HCT116 (cell line): Measurements from ENCODE around the gene SLC11A1. TPM values are rescaled to one million over a fixed set of nuclear protein-coding genes. Genes with fewer than 3 reads are reported as not detected.

Experiments used
- ATAC-seq: fragments of 200-7000 bp; cut with Tn5 transposase; 2 replicates; pipeline ENCODE4 v1.9.1; 2020; ENCODE audit warnings: mild to moderate bottlenecking, moderate library complexity
- BruUV-seq: library from RNA; stranded (reverse); fragments of 400-500 nt; replicated peaks from 2 replicates; lab custom pipeline; 2021; lab: Mats Ljungman, UMichigan
- CTCF ChIA-PET: fragments of 300-600 bp; sonication (Branson Sonifier 250); formaldehyde crosslinking; loops from one replicate; lab custom pipeline; 2021; ENCODE audit warnings: antibody characterized with exemption; lab: Charles Lee
- POLR2A ChIA-PET: fragments of 300-600, 350-600 bp; sonication (Branson Sonifier 250); formaldehyde crosslinking; loops from one replicate; lab custom pipeline; 2021; ENCODE audit warnings: antibody characterized with exemption; lab: Charles Lee
- RAD21 ChIA-PET, 2 experiments: fragments of 300-600 bp; sonication (Branson Sonifier 250); formaldehyde crosslinking; loops; one replicate each; lab custom pipeline; 2023; ENCODE audit warnings: low total read pairs in 2 of 2; ENCODE audit not compliant: uncharacterized antibody in 2 of 2, unreplicated experiment in 2 of 2, low non-redundant PET in 1 of 2; lab: Charles Lee
- DNase-seq: peaks from one replicate; pipeline ENCODE4 v3.0.0-alpha.2; 2010; ENCODE audit warnings: low read depth, low spot score
- H2AFZ ChIP-seq: fragments of 200-600 bp; shearing (Covaris generic), sonication (generic); 2 replicates; pipeline ENCODE4 v1.6.1; 2017; ENCODE audit warnings: low read depth, mixed run types, mixed read lengths, antibody characterized with exemption, low read length; ENCODE audit not compliant: poor library complexity, severe bottlenecking
- H3K27ac ChIP-seq: 2 replicates; pipeline ENCODE4 v1.5.1; 2012; ENCODE audit warnings: low read depth, low read length
- H3K27me3 ChIP-seq: fragments of 200-600 bp; sonication (generic); 2 replicates; pipeline ENCODE4 v1.6.1; 2016; ENCODE audit warnings: mixed run types, low read length, mixed read lengths; ENCODE audit not compliant: insufficient read depth
- H3K36me3 ChIP-seq, 2 experiments: fragments of 200-500 bp in 1 of 2; fragments of 200-600 bp in 1 of 2; sonication (Bioruptor generic) in 1 of 2; sonication (generic) in 1 of 2; 2 replicates each; pipeline versions ENCODE4 v1.5.1 to v1.6.1; 2014 to 2016; ENCODE audit warnings: low read length in 2 of 2, inconsistent platforms in 1 of 2, mixed read lengths in 1 of 2, mixed run types in 1 of 2; ENCODE audit not compliant: insufficient read depth in 2 of 2, control insufficient read depth in 1 of 2
- H3K4me1 ChIP-seq, 2 experiments: fragments of 200-600 bp in 1 of 2; sonication (generic) in 1 of 2; 2 replicates each; pipeline versions ENCODE4 v1.5.1 to v1.6.1; 2012 to 2017; ENCODE audit warnings: low read length in 2 of 2, inconsistent platforms in 1 of 2, mild to moderate bottlenecking in 1 of 2, mixed read lengths in 1 of 2, mixed run types in 1 of 2, moderate library complexity in 1 of 2; ENCODE audit not compliant: insufficient read depth in 2 of 2, control insufficient read depth in 1 of 2
- H3K4me2 ChIP-seq: fragments of 200-600 bp; sonication (generic); 2 replicates; pipeline ENCODE4 v1.6.1; 2017; ENCODE audit warnings: mixed run types, low read length, mixed read lengths
- H3K4me3 ChIP-seq, 2 experiments: fragments of 200-600 bp in 1 of 2; sonication (generic) in 1 of 2; replicated peaks in 1 of 2; 2 replicates each; pipeline ENCODE4 v1.5.1; 2011 to 2016; ENCODE audit warnings: low read length in 2 of 2, control low read depth in 1 of 2, low read depth in 1 of 2, mild to moderate bottlenecking in 1 of 2, mixed read lengths in 1 of 2, mixed run types in 1 of 2
- H3K79me2 ChIP-seq: fragments of 200-600 bp; sonication (generic); 2 replicates; pipeline ENCODE4 v1.6.1; 2017; ENCODE audit warnings: mild to moderate bottlenecking, mixed run types, low read length, moderate library complexity, mixed read lengths; ENCODE audit not compliant: insufficient read depth
- H3K9ac ChIP-seq: fragments of 200-600 bp; sonication (generic); 2 replicates; pipeline ENCODE4 v1.6.1; 2016; ENCODE audit warnings: low read length, mixed read lengths
- H3K9me2 ChIP-seq: fragments of 200-600 bp; sonication (generic), shearing (Covaris generic); 2 replicates; pipeline ENCODE4 v1.6.1; 2017; ENCODE audit warnings: mixed run types, mild to moderate bottlenecking, moderate library complexity; ENCODE audit not compliant: insufficient read depth
- H3K9me3 ChIP-seq, 2 experiments: fragments of 200-500 bp in 1 of 2; fragments of 200-600 bp in 1 of 2; sonication (Bioruptor generic) in 1 of 2; sonication (generic) in 1 of 2; 2 replicates each; pipeline ENCODE4 v1.6.1; 2014 to 2017; ENCODE audit warnings: low read length in 2 of 2, mixed read lengths in 2 of 2, inconsistent platforms in 1 of 2, low read depth in 1 of 2, mild to moderate bottlenecking in 1 of 2, mixed run types in 1 of 2, moderate library complexity in 1 of 2; ENCODE audit not compliant: control insufficient read depth in 1 of 2, insufficient read depth in 1 of 2
- H4K20me1 ChIP-seq: fragments of 200-600 bp; sonication (generic), shearing (Covaris generic); 2 replicates; pipeline ENCODE4 v1.6.1; 2017; ENCODE audit warnings: mixed run types, mild to moderate bottlenecking, moderate library complexity; ENCODE audit not compliant: insufficient read depth
- ATF3 ChIP-seq: IDR thresholded peaks from 2 replicates; pipeline ENCODE4 v1.6.1; 2012
- POLR2A ChIP-seq: IDR thresholded peaks from 2 replicates; pipeline ENCODE4 v1.7.0; 2011; ENCODE audit warnings: borderline replicate concordance; ENCODE audit not compliant: insufficient read depth, insufficient read length; ENCODE audit errors: extremely low read depth
- POLR2AphosphoS5 ChIP-seq: IDR thresholded peaks from 2 replicates; pipeline ENCODE4 v1.6.1; 2011; ENCODE audit warnings: mild to moderate bottlenecking, low read depth, low read length, moderate library complexity
- RAD21 ChIP-seq: IDR thresholded peaks from 2 replicates; pipeline ENCODE4 v1.6.1; 2012; ENCODE audit warnings: low read depth, mild to moderate bottlenecking
- SIN3A ChIP-seq: IDR thresholded peaks from 2 replicates; pipeline ENCODE4 v1.6.1; 2012; ENCODE audit warnings: low read depth
- TCF7L2 ChIP-seq: IDR thresholded peaks from 2 replicates; pipeline ENCODE4 v1.7.0; 2011; ENCODE audit warnings: borderline replicate concordance, inconsistent platforms; ENCODE audit not compliant: insufficient read depth, insufficient read length; ENCODE audit errors: extremely low read depth
- ZFX ChIP-seq: fragments of 450-650 bp; IDR thresholded peaks from 2 replicates; pipeline ENCODE4 v1.6.1; 2017
- intact Hi-C: fragments of 100-400 bp; cut with micrococcal nuclease; formaldehyde crosslinking; loops from 2 replicates; pipeline ENCODE4 v1.10.0; 2022
- total RNA-seq: library from RNA; stranded (reverse); gene quantifications from one replicate; pipeline ENCODE4 v1.2.1, GENCODE V29; 2021; ENCODE audit not compliant: unreplicated experiment

The SLC11A1 gene
- total RNA-seq, 1 experiment from 2014 or later = 0.42 TPM

- intact Hi-C loops = loop anchor here (2.0 kb wide), 2 partner anchors 105 to 171 kb away; partner anchors contain the start of genes CNOT9, TMBIM1 and USP37
- peak; percentile 58 for DNase-seq
Measured at GRCh38 chr2:218397820-218398436, 15.9 kb downstream of the SLC11A1 start.

DNA sequence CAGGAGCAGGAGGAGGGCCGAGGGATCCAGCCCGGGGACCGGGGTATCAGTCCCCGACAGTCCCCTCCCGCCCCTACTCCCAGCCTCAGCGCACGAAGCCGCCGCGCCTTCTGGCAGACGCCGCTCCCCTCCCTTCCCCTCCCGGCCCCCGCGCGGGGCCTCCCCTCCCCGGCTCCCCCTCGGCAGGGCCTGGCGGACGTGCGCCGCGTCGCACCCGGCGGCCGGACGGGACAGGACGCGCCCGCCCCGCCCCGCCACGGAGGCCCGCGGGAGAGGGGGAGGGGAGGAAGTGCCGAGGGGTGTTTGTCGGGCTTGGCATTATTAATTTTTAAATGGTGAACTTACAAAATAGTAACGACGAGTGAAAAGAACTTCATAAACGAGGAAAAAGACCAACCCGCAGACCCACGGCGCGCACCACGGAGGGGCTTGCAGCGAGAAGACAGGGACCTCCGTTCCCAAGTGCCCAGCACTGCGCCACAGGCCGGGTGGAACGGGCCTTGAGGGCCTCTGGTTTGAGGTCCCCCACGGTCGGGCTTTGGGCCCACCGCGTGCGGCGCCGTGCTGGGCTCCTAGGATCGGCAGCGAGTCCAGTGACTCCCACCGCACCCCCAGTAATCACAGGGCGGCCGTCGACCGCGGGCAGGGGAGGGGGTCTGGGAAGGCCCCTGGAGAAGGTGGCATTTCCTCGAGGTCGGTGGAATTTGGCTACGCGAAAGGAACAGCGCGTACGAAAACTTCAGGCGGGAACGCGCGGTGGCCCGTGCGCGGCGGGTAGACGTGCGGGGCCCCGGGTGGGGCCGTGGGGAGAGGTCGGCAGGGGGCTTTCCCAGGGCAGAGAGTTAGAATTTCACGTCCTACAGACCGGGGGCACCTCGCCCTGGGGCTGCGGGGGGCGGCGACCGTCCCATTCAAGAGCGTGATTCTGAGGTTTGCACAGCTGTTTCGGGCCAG is 16.6 kb downstream of the SLC11A1 start:
- H3K27me3 ChIP-seq = no peaks in the 10 kb centered on the region
- intact Hi-C loops = loop anchor here (2.0 kb wide), 1 partner anchor 170 kb away; the partner anchor contains the start of genes CNOT9 and USP37
- H3K79me2 ChIP-seq = peaks cover 38% of the 10 kb centered on the region
- no TSS peak for BruUV-seq
- H3K9ac ChIP-seq = peak overlapping the region; percentile 92
- H3K27ac ChIP-seq = peak overlapping the region; percentile 99
- peaks cover 27 to 61% of the 10 kb centered on the region in 2 experiments for H3K4me1 ChIP-seq
- no peak overlapping the region for H2AFZ ChIP-seq
- peak overlapping the region; percentile 63 to 85 for H3K4me3 ChIP-seq
- ChIA-PET POLR2A (no interaction called here), CTCF (no interaction called here), RAD21 (no interaction called here)
- peak; percentile 37 for DNase-seq
- ATAC-seq = peak; percentile 26
- TF ChIP-seq SIN3A (no peak), ZFX (peak; percentile 82), POLR2AphosphoS5 (peak; percentile 52), RAD21 (no peak)
- H3K9me2 ChIP-seq = no peaks in the 10 kb centered on the region
- peak overlapping the region; percentile 90 for H3K4me2 ChIP-seq
- H4K20me1 ChIP-seq = no peaks in the 10 kb centered on the region
- H3K9me3 ChIP-seq = no peaks in the 10 kb centered on the region
- peaks cover 10 to 17% of the 10 kb centered on the region in 2 experiments; a peak in 3 of 4 replicates for H3K36me3 ChIP-seq

More at GRCh38 chr2:218397820-218398436, 15.9 kb downstream of the SLC11A1 start:
- Histone ChIP-seq H3K4me1 (peaks cover 28 to 62% of the 10 kb centered on the region in 2 experiments), H3K27ac (peak overlapping the region; percentile 99), H3K79me2 (peaks cover 38% of the 10 kb centered on the region), H3K4me2 (peak overlapping the region; percentile 90), H3K27me3 (no peaks in the 10 kb centered on the region), H3K36me3 (peaks cover 5 to 11% of the 10 kb centered on the region in 2 experiments; a peak in 2 of 4 replicates), H3K4me3 (peak overlapping the region; percentile 63 to 85), H4K20me1 (no peaks in the 10 kb centered on the region), H3K9ac (peak overlapping the region; percentile 92), H3K9me2 (no peaks in the 10 kb centered on the region), H3K9me3 (no peaks in the 10 kb centered on the region), H2AFZ (no peak overlapping the region)
- ChIA-PET RAD21 (no interaction called here), POLR2A (interaction anchor here (1.3 kb wide), 1 partner anchor 111 kb away, joined by 3 read pairs; no protein-coding TSS in a partner anchor), CTCF (interaction anchor here (0.8 kb wide), 1 partner anchor 450 kb away, joined by 4 read pairs; no protein-coding TSS in a partner anchor)
- no TSS peak for BruUV-seq
- ATAC-seq = peak; percentile 29
- TF ChIP-seq ATF3 (no peak), TCF7L2 (peak; percentile 35), POLR2AphosphoS5 (peak; percentile 68), POLR2A (peak; percentile 69)
